IMR-90 (cell line): Measurements from ENCODE around the gene TIPRL. TPM values are rescaled to one million over a fixed set of nuclear protein-coding genes. Genes with fewer than 3 reads are reported as not detected.

Experiments used
- ATAC-seq: fragments of 200-7000 bp; cut with Tn5 transposase; 2 replicates; pipeline ENCODE4 v1.9.1; 2020; ENCODE audit warnings: low read depth, mild to moderate bottlenecking, moderate library complexity
- BruUV-seq: library from RNA; stranded (reverse); fragments of 400-500 nt; replicated peaks from 2 replicates; lab custom pipeline; 2021; lab: Mats Ljungman, UMichigan
- CTCF ChIA-PET: fragments of 300-600 bp; formaldehyde crosslinking; extraction: SDS; loops from one replicate; lab custom pipeline; 2021; ENCODE audit warnings: antibody characterized with exemption; lab: Yijun Ruan, JAX
- POLR2A ChIA-PET: fragments of 300-600 bp; sonication (Branson Sonifier 250); formaldehyde crosslinking; loops from one replicate; lab custom pipeline; 2022; ENCODE audit warnings: antibody characterized with exemption; ENCODE audit not compliant: unreplicated experiment; lab: Charles Lee
- DNase-seq: peaks from one replicate; pipeline ENCODE4 v3.0.0; 2013
- H2AFZ ChIP-seq: replicated peaks from 2 replicates; pipeline ENCODE3; 2013; ENCODE audit warnings: low read length, mild to moderate bottlenecking; ENCODE audit not compliant: poor library complexity
- H2AK5ac ChIP-seq: 2 replicates; pipeline ENCODE4 v1.6.1; 2013; ENCODE audit warnings: low read depth, low read length, inconsistent platforms
- H2AK9ac ChIP-seq: replicated peaks from 2 replicates; pipeline ENCODE3; 2013; ENCODE audit warnings: mild to moderate bottlenecking, low read depth, low read length, moderate library complexity; ENCODE audit not compliant: poor library complexity
- H2BK120ac ChIP-seq: 2 replicates; pipeline ENCODE4 v1.6.1; 2013; ENCODE audit warnings: low read depth, low read length, inconsistent platforms
- H2BK15ac ChIP-seq: 3 replicates; pipeline ENCODE4 v1.6.1; 2013; ENCODE audit warnings: low read depth, low read length, inconsistent platforms
- H2BK20ac ChIP-seq: 2 replicates; pipeline ENCODE4 v1.6.1; 2013; ENCODE audit warnings: low read depth, mild to moderate bottlenecking, inconsistent platforms, low read length, moderate library complexity
- H2BK5ac ChIP-seq: 2 replicates; pipeline ENCODE4 v1.6.1; 2013; ENCODE audit warnings: mild to moderate bottlenecking, low read depth, low read length, inconsistent platforms; ENCODE audit not compliant: poor library complexity, severe bottlenecking
- H3K14ac ChIP-seq: replicated peaks from 2 replicates; pipeline ENCODE4 v1.6.1; 2013; ENCODE audit warnings: low read depth, low read length, inconsistent platforms
- H3K18ac ChIP-seq: 2 replicates; pipeline ENCODE4 v1.6.1; 2013; ENCODE audit warnings: low read depth, low read length, control low read depth
- H3K23ac ChIP-seq: 2 replicates; pipeline ENCODE4 v1.6.1; 2013; ENCODE audit warnings: low read depth, low read length, inconsistent platforms
- H3K27ac ChIP-seq: 2 replicates; pipeline ENCODE4 v1.5.1; 2013; ENCODE audit warnings: mild to moderate bottlenecking, control low read depth, low read length; ENCODE audit not compliant: insufficient read depth
- H3K27me3 ChIP-seq: 2 replicates; pipeline ENCODE4 v1.6.1; 2013; ENCODE audit warnings: low read length; ENCODE audit not compliant: control insufficient read depth, insufficient read depth
- H3K36me3 ChIP-seq: 2 replicates; pipeline ENCODE4 v1.6.1; 2013; ENCODE audit warnings: low read length, mixed read lengths; ENCODE audit not compliant: control insufficient read depth, insufficient read depth
- H3K4ac ChIP-seq: 2 replicates; pipeline ENCODE4 v1.6.1; 2013; ENCODE audit warnings: low read depth, low read length, inconsistent platforms
- H3K4me1 ChIP-seq: 2 replicates; pipeline ENCODE4 v1.6.1; 2013; ENCODE audit warnings: low read length, mixed read lengths; ENCODE audit not compliant: control insufficient read depth, insufficient read depth
- H3K4me2 ChIP-seq: 2 replicates; pipeline ENCODE4 v1.6.1; 2013; ENCODE audit warnings: low read depth, mild to moderate bottlenecking, control low read depth, low read length, moderate library complexity
- H3K4me3 ChIP-seq: 2 replicates; pipeline ENCODE4 v1.5.1; 2013; ENCODE audit warnings: low read depth, mild to moderate bottlenecking, control low read depth, low read length, moderate library complexity; ENCODE audit not compliant: insufficient read depth
- H3K56ac ChIP-seq: 2 replicates; pipeline ENCODE4 v1.6.1; 2013; ENCODE audit warnings: low read length, inconsistent platforms; ENCODE audit not compliant: insufficient read depth; ENCODE audit errors: extremely low read depth
- H3K79me1 ChIP-seq, 2 experiments: 2 replicates each; pipeline ENCODE4 v1.6.1; 2013; ENCODE audit warnings: low read length in 2 of 2, inconsistent platforms in 1 of 2, low read depth in 1 of 2
- H3K9ac ChIP-seq: 2 replicates; pipeline ENCODE4 v1.6.1; 2013; ENCODE audit warnings: low read depth, low read length, control low read depth
- H3K9me1 ChIP-seq: 2 replicates; pipeline ENCODE4 v1.6.1; 2013; ENCODE audit warnings: low read length, inconsistent platforms; ENCODE audit not compliant: insufficient read depth
- H3K9me3 ChIP-seq: 2 replicates; pipeline ENCODE4 v1.6.1; 2013; ENCODE audit warnings: low read length; ENCODE audit not compliant: control insufficient read depth, insufficient read depth
- H4K20me1 ChIP-seq: 2 replicates; pipeline ENCODE4 v1.6.1; 2013; ENCODE audit warnings: low read length, inconsistent platforms; ENCODE audit not compliant: insufficient read depth
- H4K5ac ChIP-seq: 2 replicates; pipeline ENCODE4 v1.6.1; 2013; ENCODE audit warnings: mild to moderate bottlenecking, low read depth, low read length, control low read depth
- H4K8ac ChIP-seq, 2 experiments: 2 replicates each; pipeline ENCODE4 v1.6.1; 2013; ENCODE audit warnings: low read depth in 2 of 2, low read length in 2 of 2, control low read depth in 1 of 2, inconsistent platforms in 1 of 2
- H4K91ac ChIP-seq: 2 replicates; pipeline ENCODE4 v1.6.1; 2013; ENCODE audit warnings: low read depth, low read length, inconsistent platforms; ENCODE audit not compliant: insufficient read depth
- BHLHE40 ChIP-seq: fragments of 150-350 bp; IDR thresholded peaks from 2 replicates; pipeline ENCODE4 v1.6.1; 2016; ENCODE audit warnings: mild to moderate bottlenecking, low read depth, low read length
- CEBPB ChIP-seq: IDR thresholded peaks from 2 replicates; pipeline ENCODE4 v1.6.1; 2012; ENCODE audit warnings: low read depth, low read length, improper control_type of control experiment
- CHD1 ChIP-seq: IDR thresholded peaks from 2 replicates; pipeline ENCODE4 v1.6.1; 2012; ENCODE audit warnings: low read depth, low read length, improper control_type of control experiment
- CTCF ChIP-seq: conservative IDR thresholded peaks from 2 replicates; pipeline ENCODE4 v1.5.1; 2012; ENCODE audit warnings: mild to moderate bottlenecking, low read depth, low read length, improper control_type of control experiment
- ELK1 ChIP-seq: fragments of 150-350 bp; IDR thresholded peaks from 2 replicates; pipeline ENCODE4 v1.6.1; 2016; ENCODE audit warnings: low read depth, mild to moderate bottlenecking, low read length, moderate library complexity, borderline replicate concordance
- FOS ChIP-seq: fragments of 150-350 bp; IDR thresholded peaks from 2 replicates; pipeline ENCODE4 v1.6.1; 2016; ENCODE audit warnings: low read depth, low read length
- MAFK ChIP-seq: IDR thresholded peaks from 2 replicates; pipeline ENCODE4 v1.6.1; 2012; ENCODE audit warnings: low read depth, low read length, improper control_type of control experiment
- MAZ ChIP-seq: IDR thresholded peaks from 2 replicates; pipeline ENCODE4 v1.6.1; 2012; ENCODE audit warnings: low read depth, mild to moderate bottlenecking, low read length, improper control_type of control experiment, moderate library complexity, borderline replicate concordance
- MXI1 ChIP-seq: IDR thresholded peaks from 2 replicates; pipeline ENCODE4 v1.6.1; 2012; ENCODE audit warnings: low read depth, mild to moderate bottlenecking, low read length, moderate library complexity, borderline replicate concordance
- NFE2L2 ChIP-seq: fragments of 150-350 bp; IDR thresholded peaks from 2 replicates; pipeline ENCODE4 v1.6.1; 2016; ENCODE audit warnings: low read depth, mild to moderate bottlenecking, low read length
- POLR2A ChIP-seq: IDR thresholded peaks from 2 replicates; pipeline ENCODE4 v1.6.1; 2012; ENCODE audit warnings: mild to moderate bottlenecking, low read depth, low read length
- RAD21 ChIP-seq: IDR thresholded peaks from 2 replicates; pipeline ENCODE4 v1.6.1; 2012; ENCODE audit warnings: low read length, improper control_type of control experiment
- RCOR1 ChIP-seq: IDR thresholded peaks from 2 replicates; pipeline ENCODE4 v1.6.1; 2012; ENCODE audit warnings: mild to moderate bottlenecking, low read length, improper control_type of control experiment; ENCODE audit not compliant: insufficient replicate concordance
- RFX5 ChIP-seq: IDR thresholded peaks from 2 replicates; pipeline ENCODE4 v1.8.0; 2012; ENCODE audit warnings: low read depth, mild to moderate bottlenecking, low read length, moderate library complexity
- SMC3 ChIP-seq: fragments of 150-350 bp; IDR thresholded peaks from 2 replicates; pipeline ENCODE4 v1.6.1; 2016; ENCODE audit warnings: low read depth, mild to moderate bottlenecking, antibody characterized with exemption, low read length, moderate library complexity
- USF2 ChIP-seq: fragments of 150-350 bp; IDR thresholded peaks from 2 replicates; pipeline ENCODE4 v1.6.1; 2017; ENCODE audit warnings: mild to moderate bottlenecking, antibody characterized with exemption, low read length, low read depth
- WGBS, 2 experiments: methylation state at CpG; one replicate each; pipeline versions ENCODE4 v1.1.5 to v1.1.7; 2013; ENCODE audit warnings: missing lambda C conversion rate in 2 of 2; ENCODE audit not compliant: insufficient read length in 1 of 2; ENCODE audit errors: extremely low coverage in 2 of 2; 5-methylcytosine and 5-hydroxymethylcytosine counted together
- dilution Hi-C: fragments of 300-500 bp; cut with HindIII; formaldehyde crosslinking; loops from one replicate; pipeline ENCODE4 v1.14.3; 2018; ENCODE audit warnings: low sequenced_read_pairs; ENCODE audit not compliant: unreplicated experiment
- in situ Hi-C: fragments of 300-500 bp; cut with MboI; formaldehyde crosslinking; loops from 3 replicates; pipeline ENCODE4 v1.14.3; 2019; ENCODE audit warnings: low sequenced_read_pairs, inconsistent platforms, mixed read lengths
- intact Hi-C: fragments of 100-400 bp; cut with micrococcal nuclease; formaldehyde crosslinking; loops from 2 replicates; pipeline ENCODE4 v1.10.0; 2022
- polyA plus RNA-seq, 3 experiments: library from polyadenylated mRNA; depleted of rRNA; stranded (reverse); fragments of >200 nt; gene quantifications; 2 replicates each; pipeline ENCODE4 v1.2.3, GENCODE V29; 2012; ENCODE audit warnings: low replicate concordance in 1 of 3
- total RNA-seq: library from RNA; depleted of rRNA; stranded (reverse); fragments of >200 nt; gene quantifications from 2 replicates; pipeline ENCODE4 v1.2.3, GENCODE V29; 2012

The TIPRL gene
- total and polyA plus RNA-seq, 2 of the 4 experiments (the other 2 are of a cell fraction), result 15.4 to 23.8 TPM

DNA sequence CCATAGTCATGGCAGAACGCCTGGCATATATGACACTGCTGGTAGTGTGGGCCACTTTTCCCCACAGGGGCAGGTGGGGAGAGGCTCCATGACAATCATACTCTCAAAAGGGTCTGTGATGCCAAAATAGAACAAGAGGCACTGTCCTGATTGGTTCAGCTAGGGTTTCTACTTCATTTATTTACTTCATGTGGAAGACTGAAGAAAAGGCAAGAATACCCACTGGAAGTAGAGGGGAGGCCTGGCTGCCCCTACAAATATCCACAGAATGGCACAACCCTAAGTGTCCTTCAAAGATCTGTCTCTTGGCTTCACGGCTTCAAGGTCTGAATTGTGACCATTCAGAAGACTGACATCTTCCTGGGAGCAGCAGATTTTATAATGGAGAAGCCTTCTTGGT, 42.5 kb downstream of the TIPRL start:
- Histone ChIP-seq H3K9ac (no peak overlapping the region), H4K20me1 (no peaks in the 10 kb centered on the region), H3K56ac (no peak overlapping the region), H2BK15ac (no peak overlapping the region), H2BK5ac (no peak overlapping the region), H3K23ac (no peak overlapping the region), H2AFZ (no peak overlapping the region), H3K4ac (no peak overlapping the region), H3K4me3 (no peak overlapping the region), H3K36me3 (no peaks in the 10 kb centered on the region), H3K9me1 (peaks cover 3% of the 10 kb centered on the region; the same call in 1 of the 2 replicates), H4K91ac (no peak overlapping the region), H3K79me1 (peaks cover 0 to 5% of the 10 kb centered on the region in 2 experiments; a peak in 1 of 4 replicates), H3K14ac (no peak overlapping the region), H3K18ac (no peak overlapping the region), H3K27me3 (no peaks in the 10 kb centered on the region; the same call in 1 of the 2 replicates), H4K8ac (no peak overlapping the region), H3K4me1 (no peaks in the 10 kb centered on the region), H2AK9ac (no peak overlapping the region), H3K27ac (no peak overlapping the region), H3K4me2 (no peak overlapping the region), H2BK20ac (no peak overlapping the region), H3K9me3 (peaks cover 3% of the 10 kb centered on the region), H2BK120ac (no peak overlapping the region), H2AK5ac (no peak overlapping the region), H4K5ac (no peak overlapping the region)
- ChIA-PET POLR2A (no interaction called here), CTCF (no interaction called here)
- BruUV-seq, result no TSS peak
- no peak for ATAC-seq
- no peak for TF ChIP-seq CEBPB
- no peak for TF ChIP-seq NFE2L2
- no peak for TF ChIP-seq RFX5
- no peak for TF ChIP-seq BHLHE40
- TF ChIP-seq FOS, result no peak
- TF ChIP-seq CTCF, result no peak
- TF ChIP-seq POLR2A, result no peak
- no peak for TF ChIP-seq CHD1
- no peak for TF ChIP-seq SMC3
- TF ChIP-seq MAFK, result no peak
- TF ChIP-seq MXI1, result no peak
- TF ChIP-seq ELK1, result no peak
- TF ChIP-seq RAD21, result no peak
- TF ChIP-seq MAZ, result no peak
- TF ChIP-seq RCOR1, result no peak
- TF ChIP-seq USF2, result no peak
- dilution Hi-C loops (no loop called here), intact Hi-C loops (no loop called here), in situ Hi-C loops (no loop called here)
- WGBS, 2 experiments, result no CpG with 5 or more reads among the region's 2 CpGs
- DNase-seq, result no peak
